HUES64 (cell line): ENCODE results near the gene NAALADL1. TPM values are rescaled to one million over a fixed set of nuclear protein-coding genes. Genes with fewer than 3 reads are reported as not detected.

Experiments
- H3K27ac ChIP-seq: 2 replicates; pipeline ENCODE4 v1.7.0; 2013; ENCODE audit warnings: low read depth, low read length, inconsistent platforms
- H3K27me3 ChIP-seq: 2 replicates; pipeline ENCODE4 v1.6.1; 2013; ENCODE audit warnings: mild to moderate bottlenecking, low read length; ENCODE audit not compliant: insufficient read depth
- H3K36me3 ChIP-seq: 2 replicates; pipeline ENCODE4 v1.6.1; 2013; ENCODE audit warnings: mild to moderate bottlenecking, low read length; ENCODE audit not compliant: insufficient read depth
- H3K4me1 ChIP-seq: 2 replicates; pipeline ENCODE4 v1.6.1; 2013; ENCODE audit warnings: mild to moderate bottlenecking, low read length, moderate library complexity; ENCODE audit not compliant: insufficient read depth
- H3K4me3 ChIP-seq: 2 replicates; pipeline ENCODE4 v1.5.1; 2013; ENCODE audit warnings: mild to moderate bottlenecking, low read length, moderate library complexity
- H3K9ac ChIP-seq: 2 replicates; pipeline ENCODE4 v1.6.1; 2013; ENCODE audit warnings: mild to moderate bottlenecking, low read depth, low read length
- H3K9me3 ChIP-seq: 2 replicates; pipeline ENCODE4 v1.6.1; 2013; ENCODE audit warnings: low read depth, low read length; ENCODE audit not compliant: insufficient read depth
- WGBS: fragments of 150-250, 120-280 bp; methylation state at CpG from one replicate; pipeline ENCODE4 v1.1.7; 2013; ENCODE audit warnings: missing lambda C conversion rate; 5-methylcytosine and 5-hydroxymethylcytosine counted together
- polyA plus RNA-seq, 2 experiments: library from polyadenylated mRNA; stranded (reverse); fragments of 50-300 nt; gene quantifications; one replicate each; pipeline ENCODE4 v1.2.3, GENCODE V29; 2013

Gene NAALADL1
- polyA plus RNA-seq (2013, experiment 1 of 2) = 0.35 TPM
- polyA plus RNA-seq (2013, experiment 2 of 2) = 1.3 TPM

- H3K4me1 ChIP-seq = no peaks in the 10 kb centered on the region
- no peaks in the 10 kb centered on the region for H3K27me3 ChIP-seq
- no peaks in the 10 kb centered on the region for H3K9me3 ChIP-seq
- 89% methylated on average over 8 of the region's 8 CpGs for WGBS
- no peak within 1 kb of the TSS for H3K9ac ChIP-seq
- no peaks in the 10 kb centered on the region for H3K36me3 ChIP-seq
- no peak within 1 kb of the TSS for H3K27ac ChIP-seq
- no peak within 1 kb of the TSS for H3K4me3 ChIP-seq
Measured at GRCh38 chr11:65058419-65059054, at the start of gene NAALADL1. NAALADL1 (minus strand) TSS chr11:65058553; CDS start chr11:65058521, 32 bp downstream.

- H3K27me3 ChIP-seq = no peaks in the 10 kb centered on the region
- H3K27ac ChIP-seq = no peak overlapping the region
- WGBS = 96% methylated on average over 52 of the region's 52 CpGs
- peaks cover 20% of the 10 kb centered on the region for H3K36me3 ChIP-seq
- no peak overlapping the region for H3K4me3 ChIP-seq
- H3K9me3 ChIP-seq = no peaks in the 10 kb centered on the region
- H3K4me1 ChIP-seq = peaks cover 7% of the 10 kb centered on the region; the same call in 1 of the 2 replicates
- no peak overlapping the region for H3K9ac ChIP-seq
Measured at GRCh38 chr11:65107751-65108468, 49.6 kb upstream of the NAALADL1 start.

GRCh38 chr11:65107078-65107477 lies 48.7 kb upstream of the NAALADL1 start:
- Histone ChIP-seq H3K27ac (no peak overlapping the region), H3K36me3 (peaks cover 20% of the 10 kb centered on the region), H3K27me3 (no peaks in the 10 kb centered on the region), H3K9me3 (no peaks in the 10 kb centered on the region), H3K9ac (no peak overlapping the region), H3K4me1 (peaks cover 7% of the 10 kb centered on the region; the same call in 1 of the 2 replicates), H3K4me3 (no peak overlapping the region)
- 98% methylated on average over 15 of the region's 15 CpGs for WGBS

GRCh38 chr11:65104628-65105027 lies 46.3 kb upstream of the NAALADL1 start:
- no peaks in the 10 kb centered on the region for H3K27me3 ChIP-seq
- no peak overlapping the region for H3K27ac ChIP-seq
- 94% methylated on average over 4 of the region's 4 CpGs for WGBS
- H3K4me1 ChIP-seq = no peaks in the 10 kb centered on the region
- H3K9me3 ChIP-seq = no peaks in the 10 kb centered on the region
- no peak overlapping the region for H3K9ac ChIP-seq
- H3K4me3 ChIP-seq = no peak overlapping the region
- peaks cover 20% of the 10 kb centered on the region for H3K36me3 ChIP-seq

GRCh38 chr11:65103476-65103875 lies 45.1 kb upstream of the NAALADL1 start:
- Histone ChIP-seq H3K4me3 (no peak overlapping the region), H3K9me3 (no peaks in the 10 kb centered on the region), H3K27ac (no peak overlapping the region), H3K27me3 (no peaks in the 10 kb centered on the region), H3K4me1 (no peaks in the 10 kb centered on the region), H3K9ac (no peak overlapping the region), H3K36me3 (peaks cover 17% of the 10 kb centered on the region)

GRCh38 chr11:65102142-65103095 lies 44.1 kb upstream of the NAALADL1 start:
- Histone ChIP-seq H3K9me3 (no peaks in the 10 kb centered on the region), H3K4me1 (no peaks in the 10 kb centered on the region), H3K36me3 (peaks cover 23% of the 10 kb centered on the region), H3K27me3 (no peaks in the 10 kb centered on the region), H3K9ac (no peak overlapping the region), H3K4me3 (no peak overlapping the region), H3K27ac (no peak overlapping the region)
- 96% methylated on average over 8 of the region's 8 CpGs for WGBS

- no peaks in the 10 kb centered on the region for H3K9me3 ChIP-seq
- H3K36me3 ChIP-seq = peaks cover 26% of the 10 kb centered on the region
- H3K27ac ChIP-seq = no peak overlapping the region
- H3K27me3 ChIP-seq = no peaks in the 10 kb centered on the region
- H3K4me3 ChIP-seq = no peak overlapping the region
- 96% methylated on average over 4 of the region's 6 CpGs for WGBS
- H3K4me1 ChIP-seq = peaks cover 3% of the 10 kb centered on the region; the same call in 1 of the 2 replicates
- no peak overlapping the region for H3K9ac ChIP-seq
Measured at GRCh38 chr11:65100674-65101350, 42.5 kb upstream of the NAALADL1 start.

GRCh38 chr11:65096926-65097325 lies 38.6 kb upstream of the NAALADL1 start:
- H3K27me3 ChIP-seq = no peaks in the 10 kb centered on the region
- peaks cover 3% of the 10 kb centered on the region; the same call in 1 of the 2 replicates for H3K4me1 ChIP-seq
- 69% methylated on average over 7 of the region's 8 CpGs for WGBS
- peaks cover 13% of the 10 kb centered on the region for H3K36me3 ChIP-seq
- no peaks in the 10 kb centered on the region for H3K9me3 ChIP-seq
- H3K4me3 ChIP-seq = peak overlapping the region; percentile 93
- no peak overlapping the region for H3K27ac ChIP-seq
- H3K9ac ChIP-seq = no peak overlapping the region

GRCh38 chr11:65095974-65096806 lies 37.8 kb upstream of the NAALADL1 start, which contains the start of gene VPS51:
VPS51 (plus strand) TSS chr11:65096214; CDS start chr11:65096251, 37 bp downstream.
- no peaks in the 10 kb centered on the region for H3K9me3 ChIP-seq
- H3K4me3 ChIP-seq = peak within 1 kb of the TSS; percentile 93
- peaks cover 13% of the 10 kb centered on the region for H3K36me3 ChIP-seq
- H3K27ac ChIP-seq = peak within 1 kb of the TSS; percentile 79
- 1% methylated on average over 52 of the region's 52 CpGs for WGBS
- no peaks in the 10 kb centered on the region for H3K27me3 ChIP-seq
- peaks cover 3% of the 10 kb centered on the region; the same call in 1 of the 2 replicates for H3K4me1 ChIP-seq
- H3K9ac ChIP-seq = peak within 1 kb of the TSS; percentile 88

GRCh38 chr11:65095427-65095826 lies 37.1 kb upstream of the NAALADL1 start:
- Histone ChIP-seq H3K27me3 (no peaks in the 10 kb centered on the region), H3K4me3 (peak overlapping the region; percentile 93), H3K36me3 (peaks cover 13% of the 10 kb centered on the region), H3K9ac (peak overlapping the region; percentile 88; the same call in 1 of the 2 replicates), H3K4me1 (peaks cover 3% of the 10 kb centered on the region; the same call in 1 of the 2 replicates), H3K27ac (peak overlapping the region; percentile 37; the same call in 1 of the 2 replicates), H3K9me3 (no peaks in the 10 kb centered on the region)
- 91% methylated on average over 22 of the region's 22 CpGs for WGBS
